Thyroid gland (tissue), 4 donors: Measurements from ENCODE around the gene CX3CL1.

ENCODE experiments used
- CTCF ChIP-seq, 6 experiments: fragments of 200-600 bp in 3 of 6; fragments of 450-650 bp in 3 of 6; sonication (generic) in 3 of 6; IDR thresholded peaks; one replicate each; pipeline ENCODE4 v1.5.1; 2016 to 2019; ENCODE audit warnings: antibody characterized with exemption in 6 of 6, mild to moderate bottlenecking in 2 of 6, inconsistent platforms in 1 of 6, moderate library complexity in 1 of 6
- POLR2A ChIP-seq, 2 donors: fragments of 450-650 bp; IDR thresholded peaks; one replicate each; pipeline ENCODE4 v1.6.1; 2017; ENCODE audit warnings: antibody characterized with exemption in 2 of 2, mild to moderate bottlenecking in 2 of 2, moderate library complexity in 1 of 2

- TF ChIP-seq POLR2A (IDR thresholded peaks at IDR 0.05): no peak
- no peak for TF ChIP-seq CTCF (IDR thresholded peaks at IDR 0.05)
These were observed 26.6 kb upstream of the CX3CL1 start for GRCh38 chr16:57345666-57346204.
